HCT116 (cell line): ENCODE results near the gene DGKB. TPM values are rescaled to one million over a fixed set of nuclear protein-coding genes. Genes with fewer than 3 reads are reported as not detected.

ENCODE experiments used
- ATAC-seq: fragments of 200-7000 bp; cut with Tn5 transposase; 2 replicates; pipeline ENCODE4 v1.9.1; 2020; ENCODE audit warnings: mild to moderate bottlenecking, moderate library complexity
- BruUV-seq: library from RNA; stranded (reverse); fragments of 400-500 nt; replicated peaks from 2 replicates; lab custom pipeline; 2021; lab: Mats Ljungman, UMichigan
- CTCF ChIA-PET: fragments of 300-600 bp; sonication (Branson Sonifier 250); formaldehyde crosslinking; loops from one replicate; lab custom pipeline; 2021; ENCODE audit warnings: antibody characterized with exemption; lab: Charles Lee
- POLR2A ChIA-PET: fragments of 300-600, 350-600 bp; sonication (Branson Sonifier 250); formaldehyde crosslinking; loops from one replicate; lab custom pipeline; 2021; ENCODE audit warnings: antibody characterized with exemption; lab: Charles Lee
- RAD21 ChIA-PET, 2 experiments: fragments of 300-600 bp; sonication (Branson Sonifier 250); formaldehyde crosslinking; loops; one replicate each; lab custom pipeline; 2023; ENCODE audit warnings: low total read pairs in 2 of 2; ENCODE audit not compliant: uncharacterized antibody in 2 of 2, unreplicated experiment in 2 of 2, low non-redundant PET in 1 of 2; lab: Charles Lee
- DNase-seq: peaks from one replicate; pipeline ENCODE4 v3.0.0-alpha.2; 2010; ENCODE audit warnings: low read depth, low spot score
- H2AFZ ChIP-seq: fragments of 200-600 bp; shearing (Covaris generic), sonication (generic); 2 replicates; pipeline ENCODE4 v1.6.1; 2017; ENCODE audit warnings: low read depth, mixed run types, mixed read lengths, antibody characterized with exemption, low read length; ENCODE audit not compliant: poor library complexity, severe bottlenecking
- H3K27ac ChIP-seq: 2 replicates; pipeline ENCODE4 v1.5.1; 2012; ENCODE audit warnings: low read depth, low read length
- H3K27me3 ChIP-seq: fragments of 200-600 bp; sonication (generic); 2 replicates; pipeline ENCODE4 v1.6.1; 2016; ENCODE audit warnings: mixed run types, low read length, mixed read lengths; ENCODE audit not compliant: insufficient read depth
- H3K36me3 ChIP-seq, 2 experiments: fragments of 200-500 bp in 1 of 2; fragments of 200-600 bp in 1 of 2; sonication (Bioruptor generic) in 1 of 2; sonication (generic) in 1 of 2; 2 replicates each; pipeline versions ENCODE4 v1.5.1 to v1.6.1; 2014 to 2016; ENCODE audit warnings: low read length in 2 of 2, inconsistent platforms in 1 of 2, mixed read lengths in 1 of 2, mixed run types in 1 of 2; ENCODE audit not compliant: insufficient read depth in 2 of 2, control insufficient read depth in 1 of 2
- H3K4me1 ChIP-seq, 2 experiments: fragments of 200-600 bp in 1 of 2; sonication (generic) in 1 of 2; 2 replicates each; pipeline versions ENCODE4 v1.5.1 to v1.6.1; 2012 to 2017; ENCODE audit warnings: low read length in 2 of 2, inconsistent platforms in 1 of 2, mild to moderate bottlenecking in 1 of 2, mixed read lengths in 1 of 2, mixed run types in 1 of 2, moderate library complexity in 1 of 2; ENCODE audit not compliant: insufficient read depth in 2 of 2, control insufficient read depth in 1 of 2
- H3K4me2 ChIP-seq: fragments of 200-600 bp; sonication (generic); 2 replicates; pipeline ENCODE4 v1.6.1; 2017; ENCODE audit warnings: mixed run types, low read length, mixed read lengths
- H3K4me3 ChIP-seq, 2 experiments: fragments of 200-600 bp in 1 of 2; sonication (generic) in 1 of 2; replicated peaks in 1 of 2; 2 replicates each; pipeline ENCODE4 v1.5.1; 2011 to 2016; ENCODE audit warnings: low read length in 2 of 2, control low read depth in 1 of 2, low read depth in 1 of 2, mild to moderate bottlenecking in 1 of 2, mixed read lengths in 1 of 2, mixed run types in 1 of 2
- H3K79me2 ChIP-seq: fragments of 200-600 bp; sonication (generic); 2 replicates; pipeline ENCODE4 v1.6.1; 2017; ENCODE audit warnings: mild to moderate bottlenecking, mixed run types, low read length, moderate library complexity, mixed read lengths; ENCODE audit not compliant: insufficient read depth
- H3K9ac ChIP-seq: fragments of 200-600 bp; sonication (generic); 2 replicates; pipeline ENCODE4 v1.6.1; 2016; ENCODE audit warnings: low read length, mixed read lengths
- H3K9me2 ChIP-seq: fragments of 200-600 bp; sonication (generic), shearing (Covaris generic); 2 replicates; pipeline ENCODE4 v1.6.1; 2017; ENCODE audit warnings: mixed run types, mild to moderate bottlenecking, moderate library complexity; ENCODE audit not compliant: insufficient read depth
- H3K9me3 ChIP-seq, 2 experiments: fragments of 200-500 bp in 1 of 2; fragments of 200-600 bp in 1 of 2; sonication (Bioruptor generic) in 1 of 2; sonication (generic) in 1 of 2; 2 replicates each; pipeline ENCODE4 v1.6.1; 2014 to 2017; ENCODE audit warnings: low read length in 2 of 2, mixed read lengths in 2 of 2, inconsistent platforms in 1 of 2, low read depth in 1 of 2, mild to moderate bottlenecking in 1 of 2, mixed run types in 1 of 2, moderate library complexity in 1 of 2; ENCODE audit not compliant: control insufficient read depth in 1 of 2, insufficient read depth in 1 of 2
- H4K20me1 ChIP-seq: fragments of 200-600 bp; sonication (generic), shearing (Covaris generic); 2 replicates; pipeline ENCODE4 v1.6.1; 2017; ENCODE audit warnings: mixed run types, mild to moderate bottlenecking, moderate library complexity; ENCODE audit not compliant: insufficient read depth
- JUND ChIP-seq: IDR thresholded peaks from 2 replicates; pipeline ENCODE4 v1.6.1; 2012
- POLR2A ChIP-seq: IDR thresholded peaks from 2 replicates; pipeline ENCODE4 v1.7.0; 2011; ENCODE audit warnings: borderline replicate concordance; ENCODE audit not compliant: insufficient read depth, insufficient read length; ENCODE audit errors: extremely low read depth
- intact Hi-C: fragments of 100-400 bp; cut with micrococcal nuclease; formaldehyde crosslinking; loops from 2 replicates; pipeline ENCODE4 v1.10.0; 2022
- total RNA-seq: library from RNA; stranded (reverse); gene quantifications from one replicate; pipeline ENCODE4 v1.2.1, GENCODE V29; 2021; ENCODE audit not compliant: unreplicated experiment
- TF ChIP-seq, protein P1 (sequence below): IDR thresholded peaks from 2 replicates; pipeline ENCODE4 v1.6.1; 2012
- TF ChIP-seq, protein P2 (sequence below): IDR thresholded peaks from 2 replicates; pipeline ENCODE4 v1.6.1; 2012

DGKB gene
- total RNA-seq, 1 experiment from 2014 or later = 0.05 TPM

DNA sequence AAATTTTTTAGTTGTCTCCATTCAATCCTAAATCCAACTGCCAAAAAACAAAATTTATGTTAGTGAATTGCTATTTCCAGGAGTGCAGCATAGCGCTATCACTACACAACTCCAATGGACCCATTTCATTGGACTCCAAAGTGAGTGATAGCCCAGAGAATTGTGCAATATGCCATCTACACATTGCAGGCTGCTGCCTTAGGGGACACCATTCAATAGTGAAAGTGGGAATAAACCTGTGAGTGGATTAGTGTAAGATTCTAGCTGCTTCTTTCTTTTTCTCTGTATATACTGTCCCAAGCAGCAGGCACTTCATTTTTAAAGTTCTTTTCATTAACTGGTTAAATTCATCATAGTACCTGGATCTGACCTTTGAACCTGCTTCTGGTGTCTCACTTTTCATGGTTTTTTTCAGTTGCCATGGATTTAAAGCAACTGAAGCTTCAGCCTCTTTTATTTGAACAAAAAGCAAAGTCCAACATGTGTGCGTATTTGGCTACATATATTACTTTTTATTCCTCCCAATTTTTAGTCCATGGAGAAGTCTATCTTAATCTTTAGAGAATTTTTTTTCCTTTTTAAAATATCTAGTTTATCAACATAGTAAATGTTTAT lies 97.3 kb downstream of the DGKB start:
- CTCF ChIA-PET = no interaction called here
- ATAC-seq = no peak

DNA sequence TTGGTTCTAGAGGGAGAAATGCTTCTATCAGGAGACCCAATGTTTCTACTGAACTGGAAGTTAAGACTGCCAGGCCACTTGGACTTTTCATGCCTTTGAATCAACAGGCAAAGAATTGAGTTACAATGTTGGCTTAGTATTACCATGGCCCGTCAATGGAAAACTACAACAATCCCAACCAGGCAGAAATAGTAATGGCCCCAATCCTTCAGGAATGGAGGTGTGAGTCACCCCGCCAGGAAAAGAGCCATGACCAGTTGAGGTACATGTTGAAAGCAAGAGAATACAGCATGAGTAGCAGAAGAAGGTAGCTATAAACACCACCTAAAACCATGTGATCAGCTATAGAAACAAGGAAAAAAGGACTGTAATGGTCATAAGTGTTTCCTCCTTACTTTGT lies 101.9 kb downstream of the DGKB start:
- BruUV-seq = no TSS peak
- Histone ChIP-seq H4K20me1 (no peaks in the 10 kb centered on the region), H3K79me2 (no peaks in the 10 kb centered on the region), H3K36me3 (no peaks in the 10 kb centered on the region), H3K9me2 (no peaks in the 10 kb centered on the region), H3K4me2 (no peak overlapping the region), H3K27me3 (no peaks in the 10 kb centered on the region), H3K4me3 (no peak overlapping the region), H2AFZ (no peak overlapping the region), H3K4me1 (no peaks in the 10 kb centered on the region), H3K9ac (no peak overlapping the region), H3K9me3 (no peaks in the 10 kb centered on the region), H3K27ac (no peak overlapping the region)
- ChIA-PET RAD21 (no interaction called here), CTCF (no interaction called here), POLR2A (no interaction called here)
- no peak for TF ChIP-seq POLR2A
- no peak for ATAC-seq
- intact Hi-C loops = no loop called here
- DNase-seq = no peak

More for the DNA sequence above, 97.3 kb downstream of the DGKB start:
- Histone ChIP-seq H3K27me3 (no peaks in the 10 kb centered on the region), H3K9me2 (no peaks in the 10 kb centered on the region), H3K4me2 (no peak overlapping the region), H4K20me1 (no peaks in the 10 kb centered on the region), H2AFZ (no peak overlapping the region), H3K27ac (no peak overlapping the region), H3K79me2 (no peaks in the 10 kb centered on the region), H3K4me3 (no peak overlapping the region), H3K36me3 (no peaks in the 10 kb centered on the region), H3K9ac (no peak overlapping the region), H3K9me3 (no peaks in the 10 kb centered on the region), H3K4me1 (no peaks in the 10 kb centered on the region)
- TF ChIP-seq, protein P1, sequence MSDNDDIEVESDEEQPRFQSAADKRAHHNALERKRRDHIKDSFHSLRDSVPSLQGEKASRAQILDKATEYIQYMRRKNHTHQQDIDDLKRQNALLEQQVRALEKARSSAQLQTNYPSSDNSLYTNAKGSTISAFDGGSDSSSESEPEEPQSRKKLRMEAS = no peak
- TF ChIP-seq, protein P2, sequence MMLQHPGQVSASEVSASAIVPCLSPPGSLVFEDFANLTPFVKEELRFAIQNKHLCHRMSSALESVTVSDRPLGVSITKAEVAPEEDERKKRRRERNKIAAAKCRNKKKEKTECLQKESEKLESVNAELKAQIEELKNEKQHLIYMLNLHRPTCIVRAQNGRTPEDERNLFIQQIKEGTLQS = no peak
- no peak for TF ChIP-seq JUND
- POLR2A ChIA-PET = no interaction called here
- intact Hi-C loops = no loop called here
- RAD21 ChIA-PET = no interaction called here
- no peak for DNase-seq
- BruUV-seq = no TSS peak
